Right lobe of liver (tissue), 4 donors: ENCODE data around the gene FGD5.

ENCODE experiments used
- CTCF ChIP-seq, 4 donors: fragments of 200-600 bp in 3 of 4; fragments of 450-650 bp in 1 of 4; IDR thresholded peaks; one replicate each; pipeline versions ENCODE4 v1.5.1 to v1.8.0; 2016 to 2022; ENCODE audit warnings: antibody characterized with exemption in 4 of 4, mild to moderate bottlenecking in 2 of 4
- POLR2A ChIP-seq: fragments of 450-650 bp; IDR thresholded peaks from one replicate; pipeline ENCODE4 v1.6.1; 2017; ENCODE audit warnings: antibody characterized with exemption, mild to moderate bottlenecking
- donor health status: DM: no; HTN: no; CAD: no.
- donor health status: DM: no; HTN: no; CAD: no.
- donor health status: DM: no; HTN: yes; CAD: no.

GRCh38 chr3:14875411-14876175, 56.8 kb downstream of the FGD5 start:
- TF ChIP-seq CTCF (IDR thresholded peaks at IDR 0.05) (no peak), POLR2A (no peak)
